HEK293 (cell line): Measurements from ENCODE around the gene HAUS1.

Source experiments
- CTCF ChIA-PET: fragments of 350-600 bp; formaldehyde crosslinking; extraction: SDS; loops from one replicate; lab custom pipeline; 2021; ENCODE audit warnings: antibody characterized with exemption; lab: Yijun Ruan, JAX
- POLR2A ChIA-PET: fragments of 300-600 bp; formaldehyde crosslinking; extraction: SDS; loops from one replicate; lab custom pipeline; 2020; ENCODE audit warnings: antibody characterized with exemption, inconsistent platforms; lab: Yijun Ruan, JAX
- H3K27ac ChIP-seq: fragments of 200-500 bp; sonication (Bioruptor generic); 2 replicates; pipeline ENCODE4 v1.5.1; 2014; ENCODE audit warnings: low read depth, low read length, control low read depth, inconsistent platforms; ENCODE audit errors: extremely low read depth
- H3K36me3 ChIP-seq, 2 experiments: fragments of 200-500 bp in 1 of 2; sonication (Bioruptor generic) in 1 of 2; 1 replicate in 1 of 2; 2 replicates in 1 of 2; pipeline ENCODE4 v1.5.1; 2014 to 2017; ENCODE audit warnings: inconsistent platforms in 2 of 2, low read length in 2 of 2; ENCODE audit not compliant: control insufficient read depth in 2 of 2, insufficient read depth in 1 of 2
- H3K4me1 ChIP-seq: fragments of 200-500 bp; sonication (Bioruptor generic); 2 replicates; pipeline ENCODE4 v1.5.1; 2014; ENCODE audit warnings: mild to moderate bottlenecking, low read length, inconsistent platforms; ENCODE audit not compliant: control insufficient read depth, insufficient read depth
- H3K4me3 ChIP-seq: 2 replicates; pipeline ENCODE4 v1.5.1; 2011; ENCODE audit warnings: low read depth, mild to moderate bottlenecking, control low read depth, low read length, moderate library complexity
- H3K9me3 ChIP-seq: fragments of 200-500 bp; sonication (Bioruptor generic); 2 replicates; pipeline ENCODE4 v1.5.1; 2014; ENCODE audit warnings: low read depth, low read length, inconsistent platforms; ENCODE audit not compliant: control insufficient read depth, insufficient read depth
- CTCF ChIP-seq: fragments of 450-650 bp; formaldehyde crosslinking; IDR thresholded peaks from 2 replicates; pipeline ENCODE4 v1.5.1; 2016; ENCODE audit warnings: missing biosample characterization, missing genetic modification characterization
- INSM2 ChIP-seq: fragments of 450-650 bp; formaldehyde crosslinking; IDR thresholded peaks from 2 replicates; pipeline ENCODE4 v1.5.1; 2016; ENCODE audit warnings: missing biosample characterization, missing genetic modification characterization
- KLF17 ChIP-seq: fragments of 450-650 bp; formaldehyde crosslinking; IDR thresholded peaks from 2 replicates; pipeline ENCODE4 v1.5.1; 2016; ENCODE audit warnings: missing biosample characterization, missing genetic modification characterization
- KLF7 ChIP-seq: fragments of 450-650 bp; formaldehyde crosslinking; IDR thresholded peaks from 2 replicates; pipeline ENCODE4 v1.5.1; 2016; ENCODE audit warnings: missing biosample characterization, missing genetic modification characterization, borderline replicate concordance
- PATZ1 ChIP-seq: fragments of 450-650 bp; formaldehyde crosslinking; IDR thresholded peaks from 2 replicates; pipeline ENCODE4 v1.5.1; 2016; ENCODE audit warnings: missing biosample characterization, missing genetic modification characterization
- SP2 ChIP-seq: fragments of 450-650 bp; formaldehyde crosslinking; IDR thresholded peaks from 2 replicates; pipeline ENCODE4 v1.5.1; 2016; ENCODE audit warnings: missing biosample characterization, missing genetic modification characterization
- TRIM28 ChIP-seq: IDR thresholded peaks from 2 replicates; pipeline ENCODE4 v1.6.1; 2011; ENCODE audit warnings: low read length, control low read depth, borderline replicate concordance
- WT1 ChIP-seq: fragments of 450-650 bp; formaldehyde crosslinking; IDR thresholded peaks from 2 replicates; pipeline ENCODE4 v1.5.1; 2016; ENCODE audit warnings: missing biosample characterization, missing genetic modification characterization
- ZBTB1 ChIP-seq: fragments of 450-650 bp; formaldehyde crosslinking; IDR thresholded peaks from 2 replicates; pipeline ENCODE4 v1.5.1; 2016; ENCODE audit warnings: missing biosample characterization, missing genetic modification characterization
- ZBTB17 ChIP-seq: fragments of 450-650 bp; formaldehyde crosslinking; IDR thresholded peaks from 2 replicates; pipeline ENCODE4 v1.5.1; 2016; ENCODE audit warnings: missing biosample characterization, missing genetic modification characterization
- ZNF132 ChIP-seq: fragments of 450-650 bp; formaldehyde crosslinking; IDR thresholded peaks from 2 replicates; pipeline ENCODE4 v1.5.1; 2017; ENCODE audit warnings: missing biosample characterization, missing genetic modification characterization, borderline replicate concordance
- ZNF148 ChIP-seq: fragments of 450-650 bp; formaldehyde crosslinking; IDR thresholded peaks from 2 replicates; pipeline ENCODE4 v1.5.0; 2017; ENCODE audit warnings: missing biosample characterization, missing genetic modification characterization, borderline replicate concordance
- ZNF211 ChIP-seq: fragments of 450-650 bp; formaldehyde crosslinking; IDR thresholded peaks from 2 replicates; pipeline ENCODE4 v1.5.1; 2016; ENCODE audit warnings: low read depth, missing biosample characterization, missing genetic modification characterization
- ZNF274 ChIP-seq, 2 experiments: fragments of 200-500 bp in 1 of 2; fragments of 450-650 bp in 1 of 2; sonication (Bioruptor generic) in 1 of 2; formaldehyde crosslinking in 1 of 2; IDR thresholded peaks; 2 replicates each; pipeline versions ENCODE4 v1.5.1 to v1.6.1; 2014 to 2016; ENCODE audit warnings: borderline replicate concordance in 1 of 2, inconsistent platforms in 1 of 2, low read length in 1 of 2, missing biosample characterization in 1 of 2, missing genetic modification characterization in 1 of 2
- ZNF280D ChIP-seq: fragments of 450-650 bp; formaldehyde crosslinking; IDR thresholded peaks from 2 replicates; pipeline ENCODE4 v1.5.1; 2016; ENCODE audit warnings: missing biosample characterization, missing genetic modification characterization
- ZNF324 ChIP-seq: fragments of 450-650 bp; formaldehyde crosslinking; IDR thresholded peaks from 2 replicates; pipeline ENCODE4 v1.5.1; 2016; ENCODE audit warnings: missing biosample characterization, missing genetic modification characterization
- ZNF366 ChIP-seq: fragments of 450-650 bp; formaldehyde crosslinking; conservative IDR thresholded peaks from 2 replicates; pipeline ENCODE4 v1.5.1; 2016; ENCODE audit warnings: missing biosample characterization, missing genetic modification characterization
- ZNF416 ChIP-seq: fragments of 450-650 bp; formaldehyde crosslinking; IDR thresholded peaks from 2 replicates; pipeline ENCODE4 v1.5.1; 2016; ENCODE audit warnings: missing biosample characterization, missing genetic modification characterization
- ZNF514 ChIP-seq: fragments of 450-650 bp; formaldehyde crosslinking; IDR thresholded peaks from 2 replicates; pipeline ENCODE4 v1.5.1; 2016; ENCODE audit warnings: missing biosample characterization, missing genetic modification characterization
- ZNF580 ChIP-seq: fragments of 450-650 bp; formaldehyde crosslinking; IDR thresholded peaks from 2 replicates; pipeline ENCODE4 v1.5.1; 2016; ENCODE audit warnings: missing biosample characterization, missing genetic modification characterization
- ZNF600 ChIP-seq: fragments of 450-650 bp; formaldehyde crosslinking; IDR thresholded peaks from 2 replicates; pipeline ENCODE4 v1.5.1; 2016; ENCODE audit warnings: missing biosample characterization, missing genetic modification characterization
- ZNF658 ChIP-seq: fragments of 450-650 bp; formaldehyde crosslinking; IDR thresholded peaks from 2 replicates; pipeline ENCODE4; 2016; ENCODE audit warnings: missing biosample characterization, missing genetic modification characterization
- ZNF664 ChIP-seq: fragments of 450-650 bp; formaldehyde crosslinking; IDR thresholded peaks from 2 replicates; pipeline ENCODE4 v1.5.1; 2016; ENCODE audit warnings: missing biosample characterization, missing genetic modification characterization
- ZNF791 ChIP-seq: fragments of 450-650 bp; formaldehyde crosslinking; IDR thresholded peaks from 2 replicates; pipeline ENCODE4 v1.5.1; 2016; ENCODE audit warnings: missing biosample characterization, missing genetic modification characterization

Gene HAUS1

GRCh38 chr18:46152808-46153617, 48.8 kb downstream of the HAUS1 start:
- Histone ChIP-seq H3K36me3 (no peaks in the 10 kb centered on the region), H3K27ac (no peak overlapping the region), H3K9me3 (no peaks in the 10 kb centered on the region), H3K4me1 (peaks cover 8% of the 10 kb centered on the region), H3K4me3 (no peak overlapping the region)
- CTCF ChIA-PET, result interaction anchor here (0.5 to 6.0 kb wide), 9 partner anchors 9 to 1845 kb away, joined by 3 to 53 read pairs (median 3); a partner anchor contains a TSS
- POLR2A ChIA-PET, result interaction anchor here (0.6 to 2.8 kb wide), 9 partner anchors 10 to 542 kb away, joined by 3 to 16 read pairs (median 3); a partner anchor contains a TSS
- peak; percentile 88; the same call in 1 of the 2 replicates for TF ChIP-seq KLF17 (tag by site-specific recombination)
- TF ChIP-seq WT1 (tag by site-specific recombination), result peak; percentile 57; the same call in 1 of the 2 replicates
- 0 out of 2 replicates have a peak, but pooled peaks have one; percentile 44 for TF ChIP-seq ZNF324
- TF ChIP-seq ZNF664 (tag by site-specific recombination), result no peak
- TF ChIP-seq PATZ1 (tag by site-specific recombination), result peak; percentile 39; the same call in 1 of the 2 replicates
- no peak for TF ChIP-seq ZNF148 (tag by site-specific recombination)
- no peak for TF ChIP-seq KLF7 (tag by site-specific recombination)
- no peak for TF ChIP-seq ZNF280D (tag by site-specific recombination)
- TF ChIP-seq ZNF658 (tag by site-specific recombination), result no peak
- TF ChIP-seq ZNF580 (tag by site-specific recombination), result no peak
- no peak for TF ChIP-seq ZNF514 (tag by site-specific recombination)
- TF ChIP-seq ZNF366 (tag by site-specific recombination), result 0 out of 2 replicates have a peak, but pooled peaks have one; percentile 47
- TF ChIP-seq SP2 (tag by site-specific recombination), result no peak
- no peak for TF ChIP-seq ZBTB1 (tag by site-specific recombination)
- TF ChIP-seq ZBTB17 (tag by site-specific recombination), result no peak
- no peak for TF ChIP-seq INSM2 (tag by site-specific recombination)
- TF ChIP-seq TRIM28, result no peak
- TF ChIP-seq ZNF791, result no peak
- no peak for TF ChIP-seq ZNF132 (tag by site-specific recombination)
- no peak for TF ChIP-seq ZNF416 (tag by site-specific recombination)
- TF ChIP-seq ZNF274 (IDR thresholded peaks at IDR 0.05; ENCODE audit: low read length), result no peak
- no peak for TF ChIP-seq ZNF274 (tag by site-specific recombination; IDR thresholded peaks at IDR 0.05; ENCODE audit: borderline replicate concordance)
- no peak for TF ChIP-seq ZNF211 (tag by site-specific recombination)
- peak; percentile 52 for TF ChIP-seq ZNF600 (tag by site-specific recombination)
- TF ChIP-seq CTCF (tag by site-specific recombination), result no peak
